ENCODE measurements around the gene KCTD3.
A peak's percentile ranks its signal among the peaks of the same experiment; 100 is the strongest.

The KCTD3 gene

GRCh38 chr1:215601276-215601675, 34.2 kb downstream of the KCTD3 start:
- Histone ChIP-seq H3K27me3 (ENCODE audit: low read depth) (no peaks in the 10 kb centered on the region), H3K36me3 (replicated peaks) (peaks cover 26% of the 10 kb centered on the region), H3K9me3 (no peaks in the 10 kb centered on the region), H3K4me3 (no peak overlapping the region), H3K4me1 (peaks cover 7% of the 10 kb centered on the region; the same call in 1 of the 2 replicates)
- DNase-seq (ENCODE audit: low spot score in 2 of 2), result no peak
- in situ Hi-C loops (cut with MboI; ENCODE audit: low sequenced_read_pairs), result no loop called here

- DNase-seq (ENCODE audit: low spot score in 2 of 2), result no peak
- H3K4me1 ChIP-seq, result peaks cover 7% of the 10 kb centered on the region; the same call in 1 of the 2 replicates
- H3K27me3 ChIP-seq (ENCODE audit: low read depth), result no peaks in the 10 kb centered on the region
- H3K9me3 ChIP-seq, result no peaks in the 10 kb centered on the region
- in situ Hi-C loops (cut with MboI; ENCODE audit: low sequenced_read_pairs), result no loop called here
- peaks cover 13% of the 10 kb centered on the region for H3K36me3 ChIP-seq (replicated peaks)
- no peak overlapping the region for H3K4me3 ChIP-seq
Observed at GRCh38 chr1:215603319-215603718, 36.2 kb downstream of the KCTD3 start.

- Histone ChIP-seq H3K27me3 (ENCODE audit: low read depth) (no peaks in the 10 kb centered on the region), H3K36me3 (replicated peaks) (peaks cover 22% of the 10 kb centered on the region), H3K9me3 (no peaks in the 10 kb centered on the region), H3K4me1 (peaks cover 5% of the 10 kb centered on the region; the same call in 1 of the 2 replicates), H3K4me3 (no peak overlapping the region)
- no peak for DNase-seq (ENCODE audit: low spot score in 2 of 2)
- in situ Hi-C loops (cut with MboI; ENCODE audit: low sequenced_read_pairs), result no loop called here
Observed at GRCh38 chr1:215605011-215605621, 38.0 kb downstream of the KCTD3 start.

DNA sequence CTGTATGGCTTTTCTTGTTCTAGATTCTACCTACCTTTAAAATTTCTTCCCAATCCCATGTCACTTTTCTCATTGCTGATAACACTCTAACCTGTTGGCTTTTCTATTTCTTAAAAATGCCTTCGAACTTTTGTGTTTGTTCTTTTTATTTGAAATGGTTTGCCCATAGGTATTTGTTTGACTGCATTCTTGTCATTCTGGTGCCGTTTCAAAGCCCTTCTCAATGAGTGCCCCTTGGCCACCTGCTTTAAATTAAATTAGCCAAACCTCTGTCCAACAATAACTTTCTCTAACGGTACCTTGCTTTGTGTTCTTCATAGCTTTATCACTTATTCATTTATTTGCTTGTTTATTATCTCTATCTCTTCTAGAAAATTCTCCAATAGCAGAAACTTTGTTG, 38.9 kb downstream of the KCTD3 start:
- Histone ChIP-seq H3K4me3 (no peak overlapping the region), H3K9me3 (no peaks in the 10 kb centered on the region), H3K27me3 (ENCODE audit: low read depth) (no peaks in the 10 kb centered on the region), H3K4me1 (peaks cover 5% of the 10 kb centered on the region; the same call in 1 of the 2 replicates), H3K36me3 (replicated peaks) (peaks cover 29% of the 10 kb centered on the region)
- no peak for DNase-seq (ENCODE audit: low spot score in 2 of 2)
- in situ Hi-C loops (cut with MboI; ENCODE audit: low sequenced_read_pairs), result no loop called here

GRCh38 chr1:215606564-215607168, 39.6 kb downstream of the KCTD3 start:
- in situ Hi-C loops (cut with MboI; ENCODE audit: low sequenced_read_pairs), result no loop called here
- H3K9me3 ChIP-seq, result no peaks in the 10 kb centered on the region
- H3K4me3 ChIP-seq, result no peak overlapping the region
- peaks cover 5% of the 10 kb centered on the region; the same call in 1 of the 2 replicates for H3K4me1 ChIP-seq
- H3K36me3 ChIP-seq (replicated peaks), result peaks cover 30% of the 10 kb centered on the region
- DNase-seq (ENCODE audit: low spot score in 2 of 2), result peak in 1 of 2 experiments; percentile 28
- no peaks in the 10 kb centered on the region for H3K27me3 ChIP-seq (ENCODE audit: low read depth)

DNA sequence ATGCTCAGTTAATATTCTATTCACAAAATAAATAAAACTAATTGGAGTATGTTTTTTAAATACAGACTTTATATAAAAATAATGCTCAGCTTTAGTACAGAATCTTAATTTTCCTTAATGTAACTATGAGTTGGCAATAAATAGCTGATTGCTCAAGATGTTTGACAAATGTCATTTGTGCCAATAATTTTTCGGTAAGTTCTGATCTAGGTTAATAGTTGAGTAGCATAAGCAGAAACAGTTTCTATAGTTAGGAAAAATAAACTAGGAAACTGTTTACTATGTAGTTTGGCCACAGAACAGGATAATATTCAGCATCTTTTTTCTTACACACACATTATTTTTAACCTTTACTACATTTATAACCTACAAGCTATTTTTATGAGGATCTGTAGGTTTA, 40.3 kb downstream of the KCTD3 start:
- peaks cover 5% of the 10 kb centered on the region; the same call in 1 of the 2 replicates for H3K4me1 ChIP-seq
- no peaks in the 10 kb centered on the region for H3K27me3 ChIP-seq (ENCODE audit: low read depth)
- H3K36me3 ChIP-seq (replicated peaks), result peaks cover 38% of the 10 kb centered on the region
- no peaks in the 10 kb centered on the region for H3K9me3 ChIP-seq
- no peak overlapping the region for H3K4me3 ChIP-seq
- in situ Hi-C loops (cut with MboI; ENCODE audit: low sequenced_read_pairs), result no loop called here
- no peak for DNase-seq (ENCODE audit: low spot score in 2 of 2)

- in situ Hi-C loops (cut with MboI; ENCODE audit: low sequenced_read_pairs), result no loop called here
- H3K4me1 ChIP-seq, result peaks cover 5% of the 10 kb centered on the region; the same call in 1 of the 2 replicates
- H3K4me3 ChIP-seq, result no peak overlapping the region
- peaks cover 50% of the 10 kb centered on the region for H3K36me3 ChIP-seq (replicated peaks)
- no peaks in the 10 kb centered on the region; the same call in 1 of the 2 replicates for H3K9me3 ChIP-seq
- no peaks in the 10 kb centered on the region for H3K27me3 ChIP-seq (ENCODE audit: low read depth)
- DNase-seq (ENCODE audit: low spot score in 2 of 2), result no peak
Observed at GRCh38 chr1:215608646-215609045, 41.5 kb downstream of the KCTD3 start.

DNA sequence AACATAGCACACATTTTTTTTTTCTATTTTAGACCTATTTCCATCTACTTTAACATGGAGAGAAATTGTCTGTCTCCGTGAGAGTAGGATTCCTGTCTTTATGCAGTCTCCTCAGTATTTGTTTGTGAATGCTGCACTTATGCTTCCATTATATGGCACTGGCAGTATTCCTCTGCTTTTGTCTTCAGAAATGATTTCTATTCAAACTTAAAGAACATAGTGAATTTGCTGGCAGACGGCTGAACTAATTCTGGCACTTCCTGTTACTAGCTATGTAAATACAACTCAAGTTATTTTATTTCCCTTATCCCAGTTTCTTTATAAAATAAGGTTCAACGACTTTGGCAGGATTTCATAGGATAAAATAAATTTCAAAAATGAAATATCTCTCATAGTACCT, 45.3 kb downstream of the KCTD3 start:
- Histone ChIP-seq H3K4me3 (no peak overlapping the region), H3K9me3 (no peaks in the 10 kb centered on the region; the same call in 1 of the 2 replicates), H3K27me3 (ENCODE audit: low read depth) (no peaks in the 10 kb centered on the region), H3K36me3 (replicated peaks) (peaks cover 47% of the 10 kb centered on the region), H3K4me1 (no peaks in the 10 kb centered on the region)
- in situ Hi-C loops (cut with MboI; ENCODE audit: low sequenced_read_pairs), result no loop called here
- no peak for DNase-seq (ENCODE audit: low spot score in 2 of 2)

- Histone ChIP-seq H3K9me3 (no peaks in the 10 kb centered on the region; the same call in 1 of the 2 replicates), H3K27me3 (ENCODE audit: low read depth) (no peaks in the 10 kb centered on the region), H3K4me1 (no peaks in the 10 kb centered on the region), H3K36me3 (replicated peaks) (peaks cover 35% of the 10 kb centered on the region), H3K4me3 (no peak overlapping the region)
- DNase-seq (ENCODE audit: low spot score in 2 of 2), result no peak
- in situ Hi-C loops (cut with MboI; ENCODE audit: low sequenced_read_pairs), result no loop called here
Observed at GRCh38 chr1:215617979-215618378, 50.9 kb downstream of the KCTD3 start.

DNA sequence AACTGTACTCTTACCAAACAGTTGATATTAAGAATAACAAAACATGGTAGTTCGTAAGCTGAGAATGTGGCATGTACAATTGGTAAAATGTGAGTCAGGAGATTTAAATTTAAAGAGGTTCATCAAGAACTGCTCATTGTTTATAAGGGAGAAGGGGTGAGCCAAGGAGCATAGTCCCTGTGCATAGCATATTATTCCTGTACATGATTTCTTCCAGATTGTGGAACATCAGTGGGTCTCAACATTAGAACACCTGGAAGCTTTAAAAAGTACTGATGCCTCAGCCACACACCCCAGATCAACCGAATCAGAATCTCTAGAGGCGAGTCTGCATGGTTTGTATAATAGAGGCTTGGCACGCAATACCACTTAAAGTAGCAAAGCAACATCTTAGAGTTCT, 56.1 kb downstream of the KCTD3 start:
- Histone ChIP-seq H3K4me1 (no peaks in the 10 kb centered on the region), H3K36me3 (replicated peaks) (peaks cover 20% of the 10 kb centered on the region), H3K4me3 (no peak overlapping the region), H3K9me3 (no peaks in the 10 kb centered on the region), H3K27me3 (ENCODE audit: low read depth) (no peaks in the 10 kb centered on the region)
- in situ Hi-C loops (cut with MboI; ENCODE audit: low sequenced_read_pairs), result no loop called here
- DNase-seq (ENCODE audit: low spot score in 2 of 2), result no peak

GRCh38 chr1:215625949-215626348, 58.8 kb downstream of the KCTD3 start:
- Histone ChIP-seq H3K36me3 (replicated peaks) (peaks cover 3% of the 10 kb centered on the region), H3K4me1 (no peaks in the 10 kb centered on the region), H3K4me3 (no peak overlapping the region), H3K27me3 (ENCODE audit: low read depth) (no peaks in the 10 kb centered on the region), H3K9me3 (no peaks in the 10 kb centered on the region)
- in situ Hi-C loops (cut with MboI; ENCODE audit: low sequenced_read_pairs), result no loop called here
- DNase-seq (ENCODE audit: low spot score in 2 of 2), result no peak

GRCh38 chr1:215631040-215631439, 63.9 kb downstream of the KCTD3 start:
- DNase-seq (ENCODE audit: low spot score in 2 of 2), result no peak
- Histone ChIP-seq H3K9me3 (no peaks in the 10 kb centered on the region), H3K4me3 (no peak overlapping the region), H3K27me3 (ENCODE audit: low read depth) (no peaks in the 10 kb centered on the region), H3K4me1 (no peaks in the 10 kb centered on the region), H3K36me3 (replicated peaks) (no peaks in the 10 kb centered on the region)
- in situ Hi-C loops (cut with MboI; ENCODE audit: low sequenced_read_pairs), result no loop called here

DNA sequence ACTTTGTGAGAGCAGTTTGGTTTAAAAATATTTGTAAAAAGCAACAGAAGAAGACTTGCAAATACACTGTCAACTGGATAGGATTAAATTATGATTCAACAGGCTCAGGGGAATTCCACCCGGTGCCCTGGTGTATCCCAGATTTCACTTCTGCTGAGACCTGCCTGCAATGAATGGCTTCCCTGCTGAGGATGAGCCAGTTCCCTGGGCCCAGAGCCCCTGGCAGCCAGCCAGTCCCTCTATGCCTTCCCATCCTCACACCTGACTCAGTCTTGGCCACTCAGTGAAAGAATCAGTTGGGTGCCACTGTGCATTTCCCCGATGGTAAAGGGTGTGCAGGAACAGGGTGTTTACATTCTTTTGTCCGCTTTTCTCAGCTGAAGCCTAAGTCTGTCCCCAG, 64.4 kb downstream of the KCTD3 start:
- Histone ChIP-seq H3K4me1 (no peaks in the 10 kb centered on the region), H3K9me3 (no peaks in the 10 kb centered on the region), H3K4me3 (no peak overlapping the region), H3K27me3 (ENCODE audit: low read depth) (no peaks in the 10 kb centered on the region), H3K36me3 (replicated peaks) (no peaks in the 10 kb centered on the region)
- in situ Hi-C loops (cut with MboI; ENCODE audit: low sequenced_read_pairs), result no loop called here
- peak in 1 of 2 experiments; percentile 16 for DNase-seq (ENCODE audit: low spot score in 2 of 2)

DNA sequence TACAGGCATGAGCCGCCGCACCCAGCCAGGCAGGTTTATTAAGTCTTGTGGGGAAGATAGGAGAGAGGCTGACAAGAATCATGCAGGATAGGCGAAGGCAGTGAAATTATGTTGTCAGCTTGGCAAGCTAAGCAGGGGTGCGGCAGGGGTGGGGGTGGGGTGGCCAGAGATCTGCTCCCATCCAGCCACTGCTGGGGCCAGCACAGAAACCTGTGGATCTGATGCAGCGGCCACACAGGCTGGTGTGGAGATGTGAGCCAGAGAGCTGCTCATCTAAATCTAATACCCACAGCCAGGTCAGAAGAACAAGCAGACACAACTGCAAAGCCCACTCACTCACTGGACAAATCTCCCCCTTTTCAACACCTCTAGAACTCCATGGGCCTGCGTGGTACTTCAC, 68.7 kb downstream of the KCTD3 start:
- H3K9me3 ChIP-seq, result no peaks in the 10 kb centered on the region
- in situ Hi-C loops (cut with MboI; ENCODE audit: low sequenced_read_pairs), result no loop called here
- H3K27me3 ChIP-seq (ENCODE audit: low read depth), result no peaks in the 10 kb centered on the region
- no peaks in the 10 kb centered on the region for H3K36me3 ChIP-seq (replicated peaks)
- no peak for DNase-seq (ENCODE audit: low spot score in 2 of 2)
- no peak overlapping the region for H3K4me3 ChIP-seq
- no peaks in the 10 kb centered on the region for H3K4me1 ChIP-seq

Data from HAP-1 (cell line).